ENCODE results near the gene FIGN. TPM values are rescaled to one million over a fixed set of nuclear protein-coding genes. Genes with fewer than 3 reads are reported as not detected.

The FIGN gene
- total RNA-seq, 1 donor from 2014 or later, result 16.6 TPM

- ATAC-seq (no peak), DNase-seq (no peak)
- intact Hi-C loops (cut with micrococcal nuclease), result no loop called here
These were observed 91.6 kb downstream of the FIGN start for GRCh38 chr2:163644238-163644637.

DNA sequence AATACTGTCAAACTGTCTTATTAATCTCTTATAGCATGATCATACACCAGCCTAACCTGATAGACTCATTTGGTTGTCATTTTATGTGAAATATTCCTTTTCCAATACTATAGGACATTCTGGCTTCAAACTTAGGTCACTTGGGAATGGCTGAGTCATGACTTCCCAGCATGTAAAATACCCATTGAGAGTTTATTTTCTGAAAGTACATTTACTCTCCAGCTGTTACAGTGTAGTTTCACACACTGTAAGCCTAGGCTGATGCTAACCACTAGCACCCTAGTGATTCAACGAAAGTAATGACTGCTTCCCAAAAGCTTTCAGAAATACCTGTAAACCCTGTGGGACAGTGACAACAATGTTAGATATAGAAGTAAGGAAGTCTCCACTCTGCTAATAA lies 93.8 kb downstream of the FIGN start:
- intact Hi-C loops (cut with micrococcal nuclease), result no loop called here
- DNase-seq, result no peak
- peak; percentile 22 for ATAC-seq

DNA sequence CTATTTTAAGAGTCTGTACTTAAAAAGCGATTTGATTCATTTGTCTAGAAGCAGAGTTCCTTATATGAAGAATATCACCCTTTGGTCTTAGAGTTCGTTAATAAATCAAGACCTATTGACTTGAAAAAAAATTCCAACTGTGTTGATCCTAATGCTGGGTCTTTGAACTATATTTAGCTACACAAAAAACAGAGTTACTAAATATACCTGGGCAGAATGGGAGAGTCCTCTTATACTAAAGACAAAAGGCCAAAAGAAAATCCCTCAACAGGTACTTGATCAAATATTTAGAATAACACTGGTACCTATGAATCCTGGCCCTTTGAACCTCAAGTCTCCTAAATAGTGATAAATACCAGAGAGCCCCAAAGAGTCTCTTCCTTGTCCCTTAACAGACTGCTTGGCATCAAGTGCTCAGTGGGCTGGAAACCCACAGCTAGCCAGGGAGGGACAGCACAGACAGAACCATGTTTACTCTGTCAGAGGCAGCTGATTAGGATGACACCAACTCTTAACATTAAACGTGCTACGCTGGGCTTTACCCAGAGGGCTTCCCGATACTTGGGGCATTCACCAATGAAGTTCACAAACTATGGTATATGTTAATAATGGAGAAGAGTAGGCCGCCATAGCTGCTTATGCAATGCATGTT lies 95.1 kb downstream of the FIGN start:
- DNase-seq, result no peak
- peak; percentile 75 for ATAC-seq
- intact Hi-C loops (cut with micrococcal nuclease), result no loop called here

DNA sequence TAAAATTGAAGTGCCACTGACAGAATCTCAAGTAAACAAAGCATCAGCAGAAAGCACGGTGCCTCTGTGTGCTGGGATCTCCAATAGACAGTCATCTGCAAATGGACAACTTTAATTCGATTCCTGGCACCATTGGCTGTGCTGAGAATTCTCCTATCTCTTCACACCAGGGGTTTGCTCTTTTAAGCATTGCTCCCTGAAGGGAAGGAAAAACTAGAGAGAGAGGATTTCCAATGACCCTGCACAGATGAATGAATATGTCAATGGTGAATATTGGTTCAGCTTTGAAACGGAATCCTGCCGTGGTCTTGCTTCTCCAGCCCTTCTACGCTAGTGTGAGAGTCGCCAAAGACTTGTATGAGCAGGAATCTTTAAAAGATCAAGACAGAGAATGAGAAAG lies 97.9 kb downstream of the FIGN start:
- ATAC-seq (peak; percentile 28), DNase-seq (no peak)
- intact Hi-C loops (cut with micrococcal nuclease), result no loop called here

- intact Hi-C loops (cut with micrococcal nuclease), result no loop called here
- DNase-seq (no peak), ATAC-seq (no peak)
These were observed 102.5 kb downstream of the FIGN start for GRCh38 chr2:163633291-163633690.

- DNase-seq (no peak), ATAC-seq (no peak)
- intact Hi-C loops (cut with micrococcal nuclease), result no loop called here
These were observed 105.0 kb downstream of the FIGN start for GRCh38 chr2:163630836-163631235.

- no peak for DNase-seq
- intact Hi-C loops (cut with micrococcal nuclease), result no loop called here
- peak; percentile 88 for ATAC-seq
These were observed 109.1 kb downstream of the FIGN start for GRCh38 chr2:163626639-163627109.

GRCh38 chr2:163626208-163626607 lies 109.6 kb downstream of the FIGN start:
- DNase-seq (no peak), ATAC-seq (no peak)
- intact Hi-C loops (cut with micrococcal nuclease), result no loop called here

DNA sequence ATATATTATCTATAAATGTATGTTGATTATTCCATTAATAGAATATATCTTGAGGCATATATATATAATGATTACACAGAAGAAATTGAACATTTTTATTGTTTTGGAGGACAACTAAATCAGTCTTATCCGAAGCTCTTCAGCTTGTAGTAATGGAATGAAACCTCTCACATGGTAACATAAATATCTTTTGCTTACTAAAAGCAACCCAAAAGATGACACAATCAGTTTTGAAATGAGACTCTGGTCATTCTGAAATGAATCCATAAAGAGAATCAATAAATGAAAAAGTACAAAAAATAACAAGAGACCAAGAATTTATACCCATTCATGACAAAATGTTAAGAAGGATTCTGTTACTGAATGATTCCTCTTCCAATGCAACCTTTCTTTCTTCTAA lies 110.2 kb downstream of the FIGN start:
- intact Hi-C loops (cut with micrococcal nuclease), result no loop called here
- DNase-seq (no peak), ATAC-seq (no peak)

DNA sequence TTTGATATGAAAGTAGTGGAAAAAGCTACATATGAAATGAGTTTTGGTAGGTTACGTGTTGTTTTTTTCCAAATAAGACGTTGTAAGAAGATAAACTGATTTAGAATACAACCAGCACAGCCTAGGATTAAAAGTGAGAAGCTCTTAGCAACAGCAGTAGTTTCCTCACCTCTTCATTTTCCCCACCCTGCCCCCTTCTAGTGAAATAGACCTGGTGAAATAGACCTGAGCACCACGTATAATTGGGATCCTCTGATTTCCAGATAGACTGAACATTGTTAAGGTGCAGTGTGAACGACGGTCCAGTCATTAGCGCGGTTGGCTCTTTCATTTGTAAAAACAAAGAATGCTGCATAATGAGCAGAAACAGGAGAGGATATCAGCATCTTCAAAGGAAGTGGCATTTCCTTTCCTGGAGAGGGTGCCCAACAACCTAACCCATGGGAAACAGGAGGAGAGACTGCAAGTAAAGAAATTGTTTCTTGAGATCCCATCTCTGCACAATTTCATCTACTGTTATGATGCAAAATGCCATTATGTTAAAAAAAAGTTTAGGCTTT lies 114.3 kb downstream of the FIGN start:
- intact Hi-C loops (cut with micrococcal nuclease), result no loop called here
- DNase-seq, result no peak
- ATAC-seq, result no peak

DNA sequence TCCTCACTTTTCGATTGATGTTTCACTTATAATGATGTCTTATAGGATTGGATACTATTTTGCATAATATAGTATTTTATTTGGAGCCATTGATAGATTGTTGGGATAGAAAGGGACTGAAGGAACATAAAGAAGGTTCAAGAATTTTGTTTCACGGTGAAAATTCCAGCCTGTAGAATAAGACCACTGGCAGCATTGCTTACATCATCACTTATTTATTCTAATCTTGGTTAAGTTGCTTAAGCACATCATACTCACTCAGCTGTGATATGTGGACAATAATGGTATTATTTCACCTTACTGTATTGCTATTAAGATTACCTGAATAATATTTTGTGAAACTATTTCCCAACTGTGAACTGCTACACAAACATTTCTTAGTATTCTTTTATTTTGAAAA lies 118.3 kb downstream of the FIGN start:
- intact Hi-C loops (cut with micrococcal nuclease), result no loop called here
- ATAC-seq (no peak), DNase-seq (no peak)

GRCh38 chr2:163613266-163613731 lies 122.5 kb downstream of the FIGN start:
- no peak for ATAC-seq
- no peak for DNase-seq
- intact Hi-C loops (cut with micrococcal nuclease), result no loop called here

DNA sequence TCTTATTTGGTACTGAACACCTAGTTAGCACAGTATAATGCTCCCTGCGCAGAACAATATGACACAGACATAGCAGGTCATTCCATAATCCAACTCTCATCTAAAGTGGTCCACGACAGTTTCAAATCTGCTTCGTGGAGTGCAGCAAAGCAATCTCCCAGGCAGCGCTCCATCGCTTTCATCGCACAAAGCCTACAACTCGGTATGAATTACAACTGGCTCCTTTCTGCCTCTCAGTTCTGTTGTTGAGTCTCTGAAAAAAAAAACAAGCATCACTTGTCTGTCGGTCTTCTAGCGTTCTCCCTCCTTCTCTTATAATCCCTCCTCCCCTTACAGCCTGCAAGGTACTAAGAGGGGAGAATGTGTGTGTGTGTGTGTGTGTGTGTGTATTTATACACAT lies 123.5 kb downstream of the FIGN start:
- DNase-seq, result no peak
- no peak for ATAC-seq
- intact Hi-C loops (cut with micrococcal nuclease), result no loop called here

DNA sequence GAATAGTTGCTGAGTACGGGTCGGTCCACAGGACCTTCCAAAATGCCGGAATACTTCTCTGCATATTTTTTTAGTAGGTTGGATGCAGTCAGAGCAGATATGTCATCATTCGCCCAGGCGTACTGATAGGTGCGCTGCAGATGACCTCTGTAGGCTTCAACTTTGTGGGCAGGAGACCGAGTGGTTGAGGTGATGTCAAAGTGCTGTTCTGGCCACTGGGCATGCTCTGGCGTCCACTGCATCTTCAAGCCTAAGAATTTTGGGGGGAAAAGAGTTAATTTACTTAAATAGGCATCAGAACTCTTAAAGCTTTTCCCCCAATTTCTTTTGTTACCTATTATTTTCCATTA lies 124.3 kb downstream of the FIGN start:
- no peak for ATAC-seq
- intact Hi-C loops (cut with micrococcal nuclease), result no loop called here

GRCh38 chr2:163610817-163611556 lies 124.8 kb downstream of the FIGN start:
- DNase-seq (no peak), ATAC-seq (no peak)
- intact Hi-C loops (cut with micrococcal nuclease), result no loop called here

More for the DNA sequence above, 124.3 kb downstream of the FIGN start:
- no peak for DNase-seq

GRCh38 chr2:163607630-163608029 lies 128.2 kb downstream of the FIGN start:
- intact Hi-C loops (cut with micrococcal nuclease), result no loop called here

GRCh38 chr2:163606878-163607277 lies 128.9 kb downstream of the FIGN start:
- DNase-seq, result no peak
- no peak for ATAC-seq
- intact Hi-C loops (cut with micrococcal nuclease), result no loop called here

More at GRCh38 chr2:163607630-163608029, 128.2 kb downstream of the FIGN start:
- peak; percentile 45 for ATAC-seq
- no peak for DNase-seq

DNA sequence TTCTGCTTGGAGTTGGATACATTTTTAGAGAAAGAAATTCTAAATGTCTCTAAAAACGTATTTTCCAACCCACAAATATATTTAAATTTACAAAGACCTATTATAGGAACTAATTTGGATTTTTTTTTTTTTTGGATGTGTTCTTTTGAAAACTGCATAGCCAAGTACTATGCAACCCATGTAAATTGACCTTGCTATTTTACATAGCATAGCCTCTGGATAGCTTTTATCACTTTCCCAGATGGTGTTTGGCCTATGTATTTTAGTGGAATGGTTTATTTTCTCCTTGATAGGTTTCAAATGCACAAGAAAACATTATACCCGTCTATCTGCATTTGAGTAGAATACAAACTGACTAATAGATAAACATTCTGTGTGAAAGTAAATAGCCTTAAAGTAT lies 130.0 kb downstream of the FIGN start:
- no peak for ATAC-seq
- intact Hi-C loops (cut with micrococcal nuclease), result no loop called here

GRCh38 chr2:163604941-163605555 lies 130.8 kb downstream of the FIGN start:
- DNase-seq (no peak), ATAC-seq (no peak)
- intact Hi-C loops (cut with micrococcal nuclease), result no loop called here

More for the DNA sequence above, 130.0 kb downstream of the FIGN start:
- no peak for DNase-seq

- intact Hi-C loops (cut with micrococcal nuclease), result no loop called here
- DNase-seq, result no peak
- ATAC-seq, result peak; percentile 95
These were observed 133.6 kb downstream of the FIGN start for GRCh38 chr2:163602196-163602595.

Measured in left ventricle myocardium superior (tissue), 1 donor.